ENCODE results near the gene GID8. TPM values are rescaled to one million over a fixed set of nuclear protein-coding genes. Genes with fewer than 3 reads are reported as not detected.

The GID8 gene
- total RNA-seq, 1 donor from 2014 or later, result 45.0 TPM

DNA sequence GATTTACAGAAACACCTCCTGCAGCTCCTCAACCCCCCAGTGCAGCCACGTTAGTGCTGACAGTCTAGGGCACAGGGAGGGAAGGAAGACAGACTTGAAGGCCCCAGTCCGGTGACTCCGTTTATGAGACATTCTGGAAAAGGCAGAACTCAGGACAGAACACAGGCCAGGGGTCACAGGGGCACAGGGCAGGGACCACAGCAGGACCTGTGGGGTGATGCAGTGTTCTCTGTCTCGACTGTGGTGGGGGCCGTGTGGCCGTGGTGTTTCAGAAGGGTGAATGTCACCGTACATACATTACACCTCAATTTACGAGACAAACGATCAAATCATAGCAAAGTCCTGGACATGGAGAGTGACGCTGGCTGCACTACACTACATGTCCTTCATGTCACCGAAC, 57.5 kb downstream of the GID8 start:
- Mint-ChIP-seq H3K27ac (ENCODE audit: unreplicated experiment) (no peak overlapping the region), H3K4me1 (ENCODE audit: unreplicated experiment) (no peaks in the 10 kb centered on the region), H3K36me3 (ENCODE audit: low read depth, unreplicated experiment) (no peaks in the 10 kb centered on the region), H3K9me3 (ENCODE audit: unreplicated experiment) (no peaks in the 10 kb centered on the region), H3K4me3 (ENCODE audit: unreplicated experiment) (no peak overlapping the region), H3K27me3 (ENCODE audit: unreplicated experiment) (peaks cover 15% of the 10 kb centered on the region)
- TF ChIP-seq, protein P1, sequence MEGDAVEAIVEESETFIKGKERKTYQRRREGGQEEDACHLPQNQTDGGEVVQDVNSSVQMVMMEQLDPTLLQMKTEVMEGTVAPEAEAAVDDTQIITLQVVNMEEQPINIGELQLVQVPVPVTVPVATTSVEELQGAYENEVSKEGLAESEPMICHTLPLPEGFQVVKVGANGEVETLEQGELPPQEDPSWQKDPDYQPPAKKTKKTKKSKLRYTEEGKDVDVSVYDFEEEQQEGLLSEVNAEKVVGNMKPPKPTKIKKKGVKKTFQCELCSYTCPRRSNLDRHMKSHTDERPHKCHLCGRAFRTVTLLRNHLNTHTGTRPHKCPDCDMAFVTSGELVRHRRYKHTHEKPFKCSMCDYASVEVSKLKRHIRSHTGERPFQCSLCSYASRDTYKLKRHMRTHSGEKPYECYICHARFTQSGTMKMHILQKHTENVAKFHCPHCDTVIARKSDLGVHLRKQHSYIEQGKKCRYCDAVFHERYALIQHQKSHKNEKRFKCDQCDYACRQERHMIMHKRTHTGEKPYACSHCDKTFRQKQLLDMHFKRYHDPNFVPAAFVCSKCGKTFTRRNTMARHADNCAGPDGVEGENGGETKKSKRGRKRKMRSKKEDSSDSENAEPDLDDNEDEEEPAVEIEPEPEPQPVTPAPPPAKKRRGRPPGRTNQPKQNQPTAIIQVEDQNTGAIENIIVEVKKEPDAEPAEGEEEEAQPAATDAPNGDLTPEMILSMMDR (IDR thresholded peaks at IDR 0.05; ENCODE audit: unreplicated experiment), result no peak
- DNase-seq (ENCODE audit: low spot score), result no peak

DNA sequence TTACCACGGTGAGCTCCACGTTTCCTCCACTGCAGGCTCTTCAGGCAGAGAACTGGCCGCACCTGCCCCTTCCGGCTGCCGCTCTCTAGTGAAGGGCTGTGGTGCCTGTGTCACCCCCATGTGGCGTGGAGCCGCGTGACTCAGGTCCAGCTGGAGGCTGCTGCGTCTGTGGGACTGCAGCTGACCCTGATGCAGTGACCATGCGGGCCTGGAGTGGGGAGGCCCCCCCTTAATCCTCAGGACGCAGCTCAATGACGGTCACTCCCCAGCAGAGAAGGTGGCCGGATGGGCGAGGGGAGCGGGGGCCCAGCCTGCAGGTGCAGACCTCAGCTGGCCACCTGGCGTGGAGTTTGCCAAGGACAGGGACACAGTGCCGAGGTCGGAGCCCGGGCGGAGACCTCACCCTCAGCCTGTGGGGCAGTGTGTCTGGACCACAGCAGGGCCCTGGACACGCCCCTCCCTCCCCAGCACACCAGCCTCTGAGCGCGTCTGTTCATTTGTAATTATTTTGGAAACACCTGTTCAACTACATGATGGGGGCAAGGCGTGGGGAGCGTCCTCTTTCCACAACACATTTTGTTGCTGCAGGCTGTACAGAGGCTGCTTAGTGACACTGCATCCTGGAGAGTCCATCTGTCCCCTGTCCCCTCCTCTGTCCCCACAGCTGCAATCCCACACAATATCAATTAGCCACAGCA, 58.1 kb downstream of the GID8 start:
- H3K27ac Mint-ChIP-seq (ENCODE audit: unreplicated experiment), result no peak overlapping the region
- H3K36me3 Mint-ChIP-seq (ENCODE audit: low read depth, unreplicated experiment), result no peaks in the 10 kb centered on the region
- H3K9me3 Mint-ChIP-seq (ENCODE audit: unreplicated experiment), result no peaks in the 10 kb centered on the region
- H3K4me3 Mint-ChIP-seq (ENCODE audit: unreplicated experiment), result no peak overlapping the region
- no peaks in the 10 kb centered on the region for H3K4me1 Mint-ChIP-seq (ENCODE audit: unreplicated experiment)
- peaks cover 18% of the 10 kb centered on the region for H3K27me3 Mint-ChIP-seq (ENCODE audit: unreplicated experiment)
- TF ChIP-seq, protein P1 (IDR thresholded peaks at IDR 0.05; ENCODE audit: unreplicated experiment), result no peak
- no peak for DNase-seq (ENCODE audit: low spot score)

DNA sequence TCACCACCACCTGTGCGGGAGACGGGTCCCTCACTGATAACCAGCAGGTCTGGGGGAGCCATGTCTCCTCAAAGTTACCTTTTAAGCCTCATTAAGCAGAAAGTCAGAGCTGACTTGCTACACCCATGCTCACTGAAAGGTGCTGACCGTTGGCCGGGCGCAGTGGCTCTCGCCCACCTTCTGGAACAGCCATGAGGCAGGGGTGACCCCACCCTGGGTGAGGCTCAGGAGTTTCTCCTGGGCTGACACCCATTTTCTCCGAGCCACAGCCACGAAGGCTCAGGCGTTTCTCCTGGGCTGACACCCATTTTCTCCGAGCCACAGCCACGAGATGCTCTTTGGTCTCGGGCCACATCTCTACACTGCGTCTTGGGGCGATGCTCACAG, 58.6 kb downstream of the GID8 start:
- no peak overlapping the region for H3K4me3 Mint-ChIP-seq (ENCODE audit: unreplicated experiment)
- peaks cover 18% of the 10 kb centered on the region for H3K27me3 Mint-ChIP-seq (ENCODE audit: unreplicated experiment)
- no peaks in the 10 kb centered on the region for H3K4me1 Mint-ChIP-seq (ENCODE audit: unreplicated experiment)
- H3K9me3 Mint-ChIP-seq (ENCODE audit: unreplicated experiment), result no peaks in the 10 kb centered on the region
- no peak overlapping the region for H3K27ac Mint-ChIP-seq (ENCODE audit: unreplicated experiment)
- no peak for DNase-seq (ENCODE audit: low spot score)
- TF ChIP-seq, protein P1 (IDR thresholded peaks at IDR 0.05; ENCODE audit: unreplicated experiment), result no peak
- no peaks in the 10 kb centered on the region for H3K36me3 Mint-ChIP-seq (ENCODE audit: low read depth, unreplicated experiment)

DNA sequence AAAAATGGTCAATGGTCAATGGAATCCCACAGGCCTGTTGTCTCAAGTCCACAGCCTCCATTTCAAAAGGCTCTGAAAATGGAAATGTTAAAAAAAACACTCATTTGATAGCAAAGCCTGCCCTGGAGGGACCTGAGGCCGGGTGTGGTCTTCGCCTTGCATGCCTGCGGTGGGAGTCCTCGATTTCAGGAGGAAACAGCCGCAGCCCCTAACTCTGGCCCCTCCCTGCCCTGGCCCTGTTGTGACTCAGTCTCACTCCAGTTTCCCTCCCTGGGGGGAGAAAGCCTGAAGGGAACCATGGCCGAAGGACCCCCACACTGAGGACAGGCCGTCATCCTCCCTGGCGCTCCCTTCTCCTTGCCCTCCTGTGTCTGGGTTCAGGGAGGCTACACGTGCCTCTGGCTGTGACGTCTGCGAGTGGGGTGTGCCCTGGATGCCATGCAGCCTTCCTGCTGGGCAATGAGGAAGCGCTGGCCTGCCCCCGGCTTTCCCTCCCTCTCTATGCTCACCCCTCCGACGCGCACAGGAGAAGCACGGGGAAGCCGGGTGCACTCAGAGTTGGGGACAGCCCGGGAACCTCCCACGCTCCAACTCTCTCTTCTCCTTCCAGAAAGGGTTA, 59.6 kb downstream of the GID8 start:
- H3K27me3 Mint-ChIP-seq (ENCODE audit: unreplicated experiment), result peaks cover 16% of the 10 kb centered on the region
- no peaks in the 10 kb centered on the region for H3K36me3 Mint-ChIP-seq (ENCODE audit: low read depth, unreplicated experiment)
- no peaks in the 10 kb centered on the region for H3K4me1 Mint-ChIP-seq (ENCODE audit: unreplicated experiment)
- H3K9me3 Mint-ChIP-seq (ENCODE audit: unreplicated experiment), result no peaks in the 10 kb centered on the region
- no peak overlapping the region for H3K27ac Mint-ChIP-seq (ENCODE audit: unreplicated experiment)
- H3K4me3 Mint-ChIP-seq (ENCODE audit: unreplicated experiment), result no peak overlapping the region
- no peak for DNase-seq (ENCODE audit: low spot score)
- TF ChIP-seq, protein P1 (IDR thresholded peaks at IDR 0.05; ENCODE audit: unreplicated experiment), result no peak

Other genes with a start within 250 kb of the GID8 start
- gene NTSR1, start 229.3 kb upstream of the GID8 start, total RNA-seq (ENCODE audit: unreplicated experiment), result not detected
- 10.9 TPM for gene MRGBP, start 141.7 kb upstream of the GID8 start, total RNA-seq (ENCODE audit: unreplicated experiment)
- 27.6 TPM for gene OGFR, start 133.3 kb upstream of the GID8 start, total RNA-seq (ENCODE audit: unreplicated experiment)
- gene COL9A3, start 121.1 kb upstream of the GID8 start, total RNA-seq (ENCODE audit: unreplicated experiment), result 1.8 TPM
- 30.9 TPM for gene TCFL5, start 76.3 kb upstream of the GID8 start, total RNA-seq (ENCODE audit: unreplicated experiment)
- 61.0 TPM for gene DIDO1, start 11.6 kb upstream of the GID8 start, total RNA-seq (ENCODE audit: unreplicated experiment)
- 7.0 TPM for gene SLC17A9, start 14.6 kb downstream of the GID8 start, total RNA-seq (ENCODE audit: unreplicated experiment)
- gene BHLHE23, start 68.8 kb downstream of the GID8 start, total RNA-seq (ENCODE audit: unreplicated experiment), result not detected